Dermis microvascular lymphatic vessel endothelial cell (primary cell): ENCODE measurements around the gene FGB. TPM values are rescaled to one million over a fixed set of nuclear protein-coding genes. Genes with fewer than 3 reads are reported as not detected.

Source experiments
- DNase-seq, 2 donors: peaks; one replicate each; pipeline versions ENCODE4 v3.0.0 to v3.0.0-alpha.2; 2010; ENCODE audit warnings: low read depth in 2 of 2
- total RNA-seq: library from RNA; depleted of rRNA; stranded (reverse); fragments of >200 nt; gene quantifications from 2 replicates; pipeline ENCODE4 v1.2.1, GENCODE V29; 2014

FGB gene
- not detected in 2 replicates for total RNA-seq

DNA sequence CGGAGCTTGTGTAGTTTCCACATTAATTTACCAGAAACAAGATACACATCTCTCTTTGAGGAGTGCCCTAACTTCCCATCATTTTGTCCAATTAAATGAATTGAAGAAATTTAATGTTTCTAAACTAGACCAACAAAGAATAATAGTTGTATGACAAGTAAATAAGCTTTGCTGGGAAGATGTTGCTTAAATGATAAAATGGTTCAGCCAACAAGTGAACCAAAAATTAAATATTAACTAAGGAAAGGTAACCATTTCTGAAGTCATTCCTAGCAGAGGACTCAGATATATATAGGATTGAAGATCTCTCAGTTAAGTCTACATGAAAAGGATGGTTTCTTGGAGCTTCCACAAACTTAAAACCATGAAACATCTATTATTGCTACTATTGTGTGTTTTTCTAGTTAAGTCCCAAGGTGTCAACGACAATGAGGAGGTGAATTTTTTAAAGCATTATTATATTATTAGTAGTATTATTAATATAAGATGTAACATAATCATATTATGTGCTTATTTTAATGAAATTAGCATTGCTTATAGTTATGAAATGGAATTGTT, at the start of gene FGB:
FGB (plus strand) TSS at position 315 of the 558 bp plus-strand sequence; CDS start at position 323, 8 bp downstream.
- no peak for DNase-seq

DNA sequence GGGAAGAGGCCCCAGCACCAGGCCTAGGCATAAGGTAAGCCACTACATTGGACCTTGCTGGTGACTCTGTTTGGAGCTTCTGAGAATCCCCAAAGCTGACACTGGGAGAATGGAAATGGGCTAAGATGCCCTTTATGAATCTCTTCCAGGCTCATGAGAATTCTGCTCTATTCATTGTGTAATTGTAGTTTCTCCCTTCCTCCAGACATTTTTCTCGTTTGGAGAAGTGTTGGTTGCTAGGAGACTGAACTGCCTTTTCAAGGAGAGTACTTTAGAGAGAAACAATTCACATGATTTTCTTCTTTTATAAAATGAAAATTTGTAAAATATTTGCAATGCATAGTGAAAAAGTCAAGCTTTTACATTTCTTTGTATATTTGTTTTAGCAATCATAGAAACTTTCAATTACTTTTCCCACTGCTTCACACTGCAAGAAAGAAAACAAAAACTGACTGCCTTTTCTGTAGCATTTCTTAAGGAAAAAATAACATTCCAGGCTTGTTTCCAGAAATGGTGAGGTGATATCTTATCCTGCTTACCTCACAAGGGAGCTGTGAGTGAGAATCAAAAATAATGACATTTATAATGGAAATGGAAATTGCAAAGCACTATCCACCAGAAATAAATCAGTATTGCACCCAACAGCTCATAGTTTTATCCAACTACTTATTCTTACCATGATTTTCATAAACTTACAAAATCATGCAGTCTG, 46.3 kb upstream of the FGB start:
- DNase-seq = no peak

DNA sequence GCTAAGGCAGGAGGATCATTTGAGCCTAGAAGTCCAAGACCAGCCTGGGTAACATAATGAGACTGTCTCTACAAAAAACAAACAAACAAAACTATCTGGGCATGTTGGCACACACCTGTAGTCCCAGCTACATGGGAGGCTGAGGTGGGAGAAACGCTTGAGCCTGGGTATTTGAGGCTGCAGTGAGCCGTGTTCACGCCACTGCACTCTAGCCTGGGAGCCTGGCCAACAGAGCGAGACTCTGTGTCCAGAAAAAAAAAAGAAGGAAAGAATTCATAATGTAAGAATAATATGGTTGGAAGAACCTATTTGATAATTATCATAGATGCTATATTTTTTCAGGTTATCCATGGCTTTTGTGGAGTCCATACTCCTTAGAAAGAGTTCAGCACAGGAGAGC, 45.2 kb upstream of the FGB start:
- no peak for DNase-seq

DNA sequence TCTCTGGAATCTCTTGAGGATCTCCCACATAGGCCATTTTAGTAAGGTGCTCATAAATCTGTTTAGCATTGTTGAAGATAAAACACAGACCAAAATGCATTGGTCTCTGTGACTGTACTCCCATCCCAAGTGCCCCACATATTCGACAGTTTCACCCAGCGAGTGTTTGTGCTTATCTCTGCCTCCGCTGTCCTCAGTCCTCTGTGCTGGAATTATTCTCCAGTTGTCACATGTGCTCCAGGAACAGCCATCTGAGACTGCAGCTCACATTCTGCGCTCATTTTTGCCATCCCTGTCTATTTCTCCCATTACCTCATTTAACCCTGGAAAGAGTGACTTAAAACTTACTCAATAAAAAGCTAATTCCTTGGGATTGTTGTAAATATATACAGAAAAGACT, 43.6 kb upstream of the FGB start:
- no peak for DNase-seq

DNA sequence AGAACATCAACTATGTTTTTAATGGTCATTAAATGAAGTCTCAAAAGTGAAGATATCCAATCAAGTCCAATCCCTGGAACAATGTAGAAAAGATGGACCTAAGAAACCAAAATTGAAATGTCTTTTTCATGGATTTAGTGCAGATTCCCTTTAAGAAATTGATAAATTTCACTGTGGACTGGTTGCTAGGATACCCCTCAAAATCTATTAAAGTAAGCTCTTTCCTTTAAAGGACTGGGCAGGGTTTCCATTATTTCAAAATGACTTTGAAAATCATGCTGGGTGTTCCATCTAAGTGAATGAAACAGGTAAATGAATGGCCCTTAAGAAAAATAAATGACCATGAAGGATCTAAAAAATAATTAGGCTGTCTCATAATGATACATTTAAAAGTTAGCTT, 41.2 kb upstream of the FGB start:
- no peak for DNase-seq

DNA sequence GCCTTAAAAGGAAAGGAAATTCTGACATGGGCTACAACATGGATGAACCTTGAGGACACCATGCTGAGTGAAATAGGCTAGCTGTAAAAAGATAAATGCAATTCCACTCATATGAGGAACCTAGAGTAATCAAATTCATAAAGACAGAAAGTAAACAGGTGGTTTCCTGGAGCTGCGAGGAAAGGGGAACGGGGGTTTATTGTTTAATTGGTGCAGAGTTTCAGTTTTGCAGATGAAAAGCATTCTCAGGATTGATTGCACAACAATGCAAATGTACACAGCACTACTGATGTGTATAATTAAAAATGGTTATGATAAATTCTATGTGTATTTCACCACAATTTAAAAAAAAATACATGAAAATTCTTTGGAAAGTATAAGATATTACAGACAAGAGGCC, 36.7 kb upstream of the FGB start:
- no peak for DNase-seq

DNA sequence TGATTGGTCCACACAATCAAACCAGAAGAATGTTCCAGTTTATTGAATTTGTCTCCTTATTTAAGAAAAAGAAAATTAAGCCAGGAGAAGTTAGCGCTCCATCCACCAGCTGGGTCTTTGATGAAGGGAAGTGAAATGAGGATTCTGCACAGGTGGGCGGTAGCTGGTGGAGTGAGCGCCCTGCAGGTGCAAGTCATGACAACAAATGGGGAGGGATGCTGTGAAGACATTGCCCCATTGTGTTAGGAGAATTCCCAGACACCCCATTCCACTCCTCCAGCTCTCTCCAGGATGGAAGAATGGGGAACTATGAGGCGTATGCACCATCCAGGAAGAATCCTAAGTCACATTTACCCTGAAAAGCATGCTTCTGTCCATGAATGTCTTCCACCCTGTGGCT, 35.5 kb upstream of the FGB start:
- no peak for DNase-seq

DNA sequence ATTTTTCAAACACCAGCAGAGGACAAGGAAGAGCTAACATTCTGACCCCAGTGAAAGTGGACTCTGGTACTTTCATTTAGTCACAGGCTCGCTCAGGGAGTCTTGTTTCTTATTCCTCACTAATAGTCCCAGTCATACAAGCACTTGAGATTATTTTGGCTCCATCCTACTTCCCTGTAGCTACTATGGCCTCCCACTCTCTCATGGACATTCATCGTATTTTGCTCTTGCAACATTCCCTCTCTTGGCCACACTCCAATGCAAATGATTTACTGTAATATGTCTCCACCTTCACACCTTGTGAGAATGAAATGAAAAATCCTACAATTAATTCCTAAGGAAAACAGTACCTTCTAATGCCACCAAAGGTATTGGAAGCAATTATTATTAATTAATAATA, 33.9 kb upstream of the FGB start:
- DNase-seq = no peak

DNA sequence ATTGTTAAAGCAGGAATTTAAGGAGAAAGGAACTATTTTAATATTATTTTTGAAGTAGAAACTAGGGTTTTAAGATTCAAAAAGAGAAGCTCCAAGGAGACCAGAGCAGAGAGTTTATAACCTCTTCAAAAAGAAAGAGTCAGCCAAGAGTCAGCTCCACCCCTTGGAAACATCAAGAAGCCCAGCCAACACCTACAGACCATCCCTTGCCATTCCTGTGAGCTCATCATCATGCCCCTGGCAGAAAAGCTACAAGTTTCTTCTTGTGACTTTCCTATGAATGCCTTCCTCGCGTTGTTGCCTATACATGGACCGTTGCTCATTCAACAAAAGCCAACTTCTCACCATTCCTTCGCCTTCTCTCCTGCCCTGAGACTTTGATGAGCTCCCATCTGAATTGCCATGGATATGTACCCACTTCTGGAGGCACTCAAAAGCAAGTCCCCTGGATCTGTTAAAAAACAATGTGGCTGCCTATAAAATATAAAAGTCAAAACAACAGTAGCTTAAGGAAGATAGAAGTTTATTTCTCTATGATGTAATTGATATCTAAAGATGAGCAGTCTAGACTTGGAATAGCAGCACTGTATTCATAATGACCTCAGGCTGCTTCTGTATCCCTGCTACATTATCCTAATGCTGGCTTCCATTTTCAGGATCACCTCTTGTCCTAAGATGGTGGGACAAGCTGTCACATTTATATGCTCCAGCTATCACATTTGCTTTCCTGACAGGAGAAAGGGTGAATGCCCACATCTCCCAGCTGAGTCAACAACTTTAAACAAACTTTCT, 32.9 kb upstream of the FGB start:
- no peak for DNase-seq

DNA sequence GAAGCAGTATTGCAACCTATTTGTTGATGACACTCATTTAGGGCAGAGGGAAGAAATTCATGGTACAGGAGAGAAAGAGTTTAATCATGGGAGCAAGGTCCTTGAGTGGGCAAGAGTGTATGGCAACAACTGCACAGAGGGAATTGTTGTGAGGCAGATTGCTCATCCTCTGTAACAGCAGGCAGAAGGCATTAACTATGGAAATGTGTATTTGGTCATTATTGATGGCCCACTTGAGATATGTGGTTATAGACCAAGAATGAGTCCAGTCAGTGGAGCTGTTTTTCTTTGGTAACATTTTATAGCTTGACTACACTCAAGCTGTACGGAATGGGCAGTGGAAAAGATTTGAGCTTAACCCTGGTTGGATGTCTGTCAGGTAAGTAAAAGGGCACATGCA, 28.5 kb upstream of the FGB start:
- DNase-seq = no peak

DNA sequence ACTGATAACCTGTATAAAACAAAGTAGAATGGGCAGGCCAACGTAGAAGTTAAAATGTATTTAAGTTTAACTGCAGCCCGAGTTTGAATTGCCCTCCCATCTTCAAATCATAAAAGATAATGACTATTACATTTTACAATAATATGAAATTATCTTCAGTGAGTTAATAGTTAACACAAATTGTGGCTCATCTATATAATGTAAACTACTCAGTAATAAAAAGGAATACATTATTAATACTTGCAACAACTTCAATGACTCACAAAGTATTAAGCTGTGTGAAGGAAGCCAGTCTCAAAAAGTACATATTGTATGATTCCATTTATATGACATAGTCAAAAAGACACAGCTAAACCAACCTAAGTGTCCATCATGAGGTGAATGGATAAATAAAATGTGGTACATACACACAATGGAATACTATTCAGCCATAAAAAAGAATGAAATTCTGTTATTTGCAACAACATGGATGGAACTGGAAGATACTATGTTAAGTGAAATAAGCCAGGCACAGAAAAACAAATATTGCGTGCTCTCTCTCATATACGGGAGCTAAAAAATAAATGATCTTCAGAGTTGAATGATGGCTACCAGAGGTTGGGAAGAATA, 20.4 kb upstream of the FGB start:
- DNase-seq = no peak

DNA sequence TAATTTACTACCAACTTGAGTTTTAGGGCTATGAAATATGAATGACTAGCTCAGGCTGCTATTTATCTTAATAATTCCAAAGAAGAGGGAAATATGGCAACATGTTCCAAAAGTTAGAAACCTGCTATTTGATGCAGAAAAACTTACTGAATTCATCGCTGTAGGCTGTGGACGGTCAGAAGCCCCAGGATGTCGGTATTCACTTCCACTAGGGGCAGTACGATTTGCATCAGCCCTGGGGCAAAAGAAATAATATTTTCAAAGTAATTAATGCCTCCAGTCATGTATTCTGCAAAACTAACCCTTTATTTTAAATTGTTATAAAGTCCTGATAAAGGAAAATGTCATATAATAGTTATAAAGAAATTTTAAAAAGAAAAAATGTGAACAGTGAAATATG, 17.1 kb upstream of the FGB start:
- DNase-seq = no peak

DNA sequence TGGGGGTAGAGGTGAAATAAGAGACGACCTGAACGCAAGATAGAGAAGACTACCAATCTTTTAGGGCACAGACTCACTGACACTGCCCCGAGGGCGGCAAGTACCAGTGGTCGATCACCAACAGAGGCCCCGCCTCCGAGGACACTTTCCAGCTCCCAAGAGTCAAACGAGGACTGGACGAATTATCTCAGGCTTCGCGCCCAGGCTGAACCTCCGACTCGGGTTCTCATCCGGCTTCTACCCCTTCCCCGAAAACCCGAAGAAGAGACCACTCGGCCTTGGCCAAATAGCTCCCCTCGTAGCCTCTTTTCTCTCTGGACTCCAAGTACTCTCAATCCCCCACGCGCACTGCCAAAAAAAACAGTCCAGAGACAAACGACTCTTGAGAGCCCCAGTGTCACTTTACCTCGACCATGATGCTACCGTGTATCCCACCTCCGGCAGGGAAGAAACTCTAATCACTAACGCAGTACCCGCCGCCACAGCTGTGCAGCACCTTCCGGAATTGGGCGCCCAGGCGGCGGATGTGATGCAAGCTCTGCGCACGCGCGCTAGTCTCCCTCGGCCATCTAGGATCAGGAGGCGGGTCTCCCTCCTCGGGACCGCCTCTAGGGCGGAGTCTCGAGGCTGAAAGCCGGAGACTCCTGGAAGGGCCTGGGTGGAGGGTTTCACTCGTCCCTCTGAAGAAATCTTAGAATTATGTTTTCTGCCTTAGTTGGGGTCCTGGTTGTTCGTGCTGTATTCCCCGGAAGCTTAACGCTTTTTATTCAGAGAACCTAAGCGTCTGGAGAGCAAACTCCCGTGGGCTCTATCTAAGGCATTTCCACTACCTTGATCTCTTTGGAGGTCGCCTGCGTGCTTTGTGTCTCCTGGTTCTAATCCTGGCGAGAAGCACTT, 12.7 kb upstream of the FGB start, which contains the start of gene PLRG1:
PLRG1 (minus strand) TSS at position 507 of the 897 bp plus-strand sequence; CDS start at position 415, 92 bp downstream.
- DNase-seq = peak; percentile 86 to 94

DNA sequence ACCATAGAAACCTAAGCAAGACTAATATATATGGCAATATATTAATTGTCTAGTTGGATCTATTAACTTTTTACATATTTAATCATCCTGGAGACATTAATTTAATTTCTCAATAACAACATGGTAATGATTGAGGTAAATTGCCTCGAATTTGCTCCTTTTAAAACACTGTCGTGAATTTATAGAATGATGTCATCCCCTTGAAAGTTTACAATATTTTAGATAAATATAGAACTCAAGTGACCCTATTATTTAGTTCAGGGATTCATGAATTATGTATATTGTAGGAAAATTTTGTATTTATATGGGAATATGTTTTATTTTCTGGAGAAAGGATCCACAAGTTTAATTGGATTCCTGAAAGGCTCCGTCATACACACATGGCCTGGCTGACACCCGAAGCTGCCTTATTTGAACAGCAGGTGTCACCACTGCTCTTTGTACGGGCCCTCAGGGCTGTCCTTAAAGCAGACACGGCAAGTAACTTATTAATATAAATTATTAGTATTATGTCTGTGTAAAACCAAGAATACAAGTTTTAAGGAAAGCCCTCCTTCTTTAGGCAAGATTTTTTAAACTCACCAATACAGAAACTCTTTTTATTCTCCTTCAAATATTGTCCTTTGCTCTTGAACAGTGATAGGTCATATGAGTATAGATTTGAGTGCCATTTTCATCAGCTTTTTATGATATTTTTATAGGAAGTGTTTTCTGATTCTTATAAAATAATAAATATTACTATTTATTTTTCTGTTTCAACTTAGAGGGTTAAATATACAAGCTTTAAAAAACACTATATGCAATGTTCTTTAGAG, 10.7 kb upstream of the FGB start:
- DNase-seq = peak; percentile 72 to 86

DNA sequence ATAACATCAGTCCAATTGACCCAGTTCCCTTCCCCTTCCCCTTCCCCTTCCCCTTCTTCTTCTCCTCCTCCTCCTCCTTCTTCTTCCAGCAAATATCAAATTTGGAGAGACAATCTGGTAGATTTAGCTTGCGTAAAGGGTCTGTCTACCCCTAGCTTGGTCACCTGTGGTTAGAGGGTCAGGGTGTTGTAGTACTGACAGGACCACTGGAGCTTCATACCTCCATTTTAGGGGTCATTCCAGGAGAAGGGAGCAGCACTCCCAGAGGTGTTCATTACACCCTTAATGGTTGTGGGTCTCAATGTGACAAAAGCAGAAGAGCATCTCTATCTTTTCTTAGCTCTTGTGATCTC, 3.7 kb upstream of the FGB start:
- DNase-seq = no peak

DNA sequence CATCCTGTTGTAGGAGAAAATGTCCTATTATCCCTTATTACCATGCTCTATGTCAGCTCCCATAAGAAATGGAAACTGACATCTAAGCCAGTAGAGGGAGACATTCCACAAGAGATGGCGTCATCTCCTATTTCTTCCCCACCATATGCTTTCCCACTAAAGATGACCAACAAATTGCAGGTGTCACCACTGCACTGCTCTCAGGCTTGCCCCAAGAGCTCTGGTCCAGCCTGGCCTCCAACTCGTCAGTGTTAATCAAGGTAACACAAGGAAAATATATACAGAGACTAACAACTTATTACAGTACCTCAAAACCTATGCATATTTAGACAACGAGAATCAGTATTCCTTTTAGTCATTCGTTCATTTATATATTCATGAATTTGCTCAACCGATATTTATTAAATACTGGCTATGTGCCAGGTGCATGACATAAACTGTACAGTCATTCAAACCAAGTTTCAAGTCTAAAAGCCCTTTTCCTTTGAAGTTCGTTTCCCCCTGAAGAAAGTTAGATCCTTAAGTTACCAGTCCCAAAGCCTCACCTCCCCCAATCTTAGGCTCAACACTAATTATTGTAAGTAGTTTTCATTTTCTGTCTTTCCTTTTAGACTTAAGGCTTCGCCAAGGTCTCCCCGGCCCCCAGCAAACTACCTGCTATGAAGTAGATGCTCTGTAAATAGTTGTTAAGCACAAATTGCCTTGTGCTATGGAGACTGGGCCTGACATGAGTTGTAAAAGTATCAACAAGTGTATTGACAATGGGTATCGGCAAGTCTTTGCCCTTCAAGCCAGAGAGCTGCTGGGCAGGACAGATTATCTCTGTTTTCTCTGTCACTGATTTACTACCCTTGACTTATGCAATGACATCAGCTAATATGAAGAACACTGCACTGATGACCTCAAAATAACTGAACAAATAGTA, 3.1 kb upstream of the FGB start:
- peak; percentile 23 to 50 for DNase-seq

DNA sequence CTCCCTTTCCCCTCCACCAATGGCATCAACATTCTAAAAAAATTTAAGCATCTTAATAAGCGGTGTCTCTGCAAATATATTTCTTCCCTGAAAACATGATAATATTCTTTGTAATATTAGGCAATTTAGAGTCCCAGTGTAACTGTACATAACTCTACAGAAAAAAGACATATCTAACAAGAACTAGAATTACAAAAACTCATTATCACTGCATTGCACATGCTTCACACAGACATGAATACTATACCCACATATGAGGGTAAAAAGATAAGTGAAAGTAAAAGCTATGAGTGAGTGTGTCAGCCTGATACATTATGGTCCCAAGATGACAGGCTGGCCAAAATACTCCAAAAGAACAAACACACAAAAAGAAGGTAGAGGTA, 2.4 kb upstream of the FGB start:
- DNase-seq = no peak

DNA sequence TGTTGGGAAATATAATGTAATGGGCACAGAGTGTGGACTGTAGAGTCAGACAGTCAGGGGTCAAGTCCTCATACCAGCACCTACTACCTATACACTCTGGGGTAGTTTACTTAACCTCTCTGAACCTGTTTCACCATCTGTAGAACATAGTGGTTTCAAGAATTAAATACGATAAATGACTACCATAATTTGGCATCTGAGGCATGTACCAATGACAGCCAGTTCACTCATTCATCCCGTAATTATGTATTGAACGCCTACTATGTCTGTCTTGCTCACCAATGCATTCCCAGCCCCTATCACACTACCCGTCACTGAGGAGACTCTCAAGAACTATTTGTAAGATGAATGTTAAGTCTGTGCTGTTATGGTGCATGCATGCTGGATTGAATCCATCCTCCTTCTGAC, 2.0 kb upstream of the FGB start:
- DNase-seq = no peak

DNA sequence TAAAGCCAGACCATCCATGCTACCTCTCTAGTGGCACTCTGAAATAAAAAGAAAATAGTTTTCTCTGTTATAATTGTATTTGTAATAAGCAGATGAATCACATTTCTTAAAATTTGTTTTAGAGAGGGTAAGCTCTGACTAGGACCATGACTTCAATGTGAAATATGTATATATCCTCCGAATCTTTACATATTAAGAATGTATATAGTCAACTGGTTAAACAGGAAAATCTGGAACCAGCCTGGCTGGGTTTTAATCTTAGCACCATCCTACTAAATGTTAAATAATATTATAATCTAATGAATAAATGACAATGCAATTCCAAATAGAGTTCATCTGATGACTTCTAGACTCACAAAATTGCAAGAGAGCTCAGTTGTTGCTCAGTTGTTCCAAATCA, 1.5 kb downstream of the FGB start:
- no peak for DNase-seq
